ENCODE measurements around the gene MPHOSPH9. TPM values are rescaled to one million over a fixed set of nuclear protein-coding genes. Genes with fewer than 3 reads are reported as not detected.

The MPHOSPH9 gene
- total RNA-seq, 4 donors from 2014 or later: 3.5 to 16.8 (median 9.8) TPM

GRCh38 chr12:123149501-123150274 is 83.3 kb downstream of the MPHOSPH9 start:
- intact Hi-C loops (cut with DNase I; ENCODE audit: low total_unique reads): loop anchor here (5.0 to 10.0 kb wide), 2 partner anchors 105 to 828 kb away; no protein-coding TSS in a partner anchor
- peak overlapping the region; percentile 32 for H3K4me3 ChIP-seq (ENCODE audit: low read depth, poor library complexity, severe bottlenecking)
- peak in 1 of 2 donors; percentile 84 for DNase-seq (ENCODE audit: low spot score in 2 of 2)
- TF ChIP-seq POLR2A (IDR thresholded peaks at IDR 0.05): no peak
- no peak for TF ChIP-seq CTCF (IDR thresholded peaks at IDR 0.05)
- 43 to 54% methylated on average over 20 to 22 of the region's 22 CpGs for WGBS, 2 donors

GRCh38 chr12:123149088-123149487 is 83.9 kb downstream of the MPHOSPH9 start:
- H3K4me3 ChIP-seq (ENCODE audit: low read depth, poor library complexity, severe bottlenecking): no peak overlapping the region
- 87 to 88% methylated on average over 3 of the region's 3 CpGs for WGBS, 2 donors
- DNase-seq (ENCODE audit: low spot score in 2 of 2): peak in 1 of 2 donors; percentile 48

DNA sequence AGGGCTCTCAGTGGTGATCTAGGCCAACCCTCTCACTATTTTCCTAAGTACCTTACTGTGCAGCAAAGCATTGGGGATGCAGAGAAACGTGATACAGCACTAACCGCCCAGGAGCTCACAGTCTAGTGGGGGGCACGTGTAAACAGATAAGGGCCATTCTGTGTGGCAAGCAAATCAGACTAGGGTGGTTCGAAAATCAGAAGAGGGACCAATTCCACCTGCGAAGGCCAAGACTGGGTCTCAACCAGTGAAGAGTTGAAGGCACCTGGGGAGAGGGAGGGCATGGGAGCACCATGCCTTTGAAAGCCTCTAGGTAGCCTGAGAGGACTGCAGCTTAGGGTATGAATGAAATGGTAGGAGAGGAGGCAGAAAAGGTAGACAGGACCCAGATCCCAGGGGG is 84.3 kb downstream of the MPHOSPH9 start:
- intact Hi-C loops (cut with DNase I; ENCODE audit: low total_unique reads): loop anchor here (10.0 kb wide), 1 partner anchor 104 kb away; no protein-coding TSS in a partner anchor
- TF ChIP-seq CTCF (IDR thresholded peaks at IDR 0.05) (no peak), POLR2A (IDR thresholded peaks at IDR 0.05) (no peak)
- DNase-seq (ENCODE audit: low spot score in 2 of 2): peak in 1 of 2 donors; percentile 28
- WGBS, 2 donors: 77 to 78% methylated on average over 5 of the region's 5 CpGs
- no peak overlapping the region for H3K4me3 ChIP-seq (ENCODE audit: low read depth, poor library complexity, severe bottlenecking)

More at GRCh38 chr12:123149088-123149487, 83.9 kb downstream of the MPHOSPH9 start:
- intact Hi-C loops (cut with DNase I; ENCODE audit: low total_unique reads): loop anchor here (10.0 kb wide), 1 partner anchor 104 kb away; no protein-coding TSS in a partner anchor
- no peak for TF ChIP-seq CTCF (IDR thresholded peaks at IDR 0.05)
- TF ChIP-seq POLR2A (IDR thresholded peaks at IDR 0.05): no peak

DNA sequence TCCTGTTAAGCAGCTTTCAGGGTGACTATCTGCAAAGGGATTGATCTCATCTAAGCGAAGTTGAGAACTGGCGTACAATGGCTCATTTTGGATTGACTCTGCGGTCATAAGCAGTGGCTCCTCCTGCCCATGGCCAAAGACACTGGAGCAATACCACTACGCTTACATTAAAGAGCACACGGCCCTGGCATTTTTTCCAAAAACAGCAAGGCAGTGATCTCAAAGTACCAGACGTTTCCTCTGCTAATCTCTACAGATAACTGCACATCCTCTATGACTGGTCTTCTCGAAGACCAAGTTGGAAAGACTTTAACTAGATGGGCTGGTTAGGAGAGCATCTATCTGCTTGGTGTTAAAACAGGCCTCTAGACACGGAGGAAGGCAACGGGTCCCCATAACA is 84.7 kb downstream of the MPHOSPH9 start:
- 77 to 83% methylated on average over 9 of the region's 9 CpGs for WGBS, 2 donors
- intact Hi-C loops (cut with DNase I; ENCODE audit: low total_unique reads): loop anchor here (10.0 kb wide), 1 partner anchor 103 kb away; no protein-coding TSS in a partner anchor
- TF ChIP-seq POLR2A (IDR thresholded peaks at IDR 0.05) (no peak), CTCF (IDR thresholded peaks at IDR 0.05) (no peak)
- H3K4me3 ChIP-seq (ENCODE audit: low read depth, poor library complexity, severe bottlenecking): no peak overlapping the region
- DNase-seq (ENCODE audit: low spot score in 2 of 2): peak in 1 of 2 donors; percentile 14

- TF ChIP-seq CTCF (IDR thresholded peaks at IDR 0.05): no peak
- TF ChIP-seq POLR2A (IDR thresholded peaks at IDR 0.05): no peak
- peak in 1 of 2 donors; percentile 57 for DNase-seq (ENCODE audit: low spot score in 2 of 2)
- 86 to 88% methylated on average over 2 of the region's 2 CpGs for WGBS, 2 donors
- intact Hi-C loops (cut with DNase I; ENCODE audit: low total_unique reads): loop anchor here (10.0 kb wide), 1 partner anchor 100 kb away; no protein-coding TSS in a partner anchor
- H3K4me3 ChIP-seq (ENCODE audit: low read depth, poor library complexity, severe bottlenecking): no peak overlapping the region
Observed at GRCh38 chr12:123145211-123145610, 87.7 kb downstream of the MPHOSPH9 start.

Measured in lower leg skin (tissue), 4 donors.